GM19043 (cell line): ENCODE measurements around the gene RBM26.

ENCODE experiments used
- ATAC-seq: cut with Tn5 transposase; IDR thresholded peaks from one replicate; pipeline ENCODE4 v1.9.1; 2021; ENCODE audit warnings: low read depth; ENCODE audit not compliant: unreplicated experiment

The RBM26 gene

DNA sequence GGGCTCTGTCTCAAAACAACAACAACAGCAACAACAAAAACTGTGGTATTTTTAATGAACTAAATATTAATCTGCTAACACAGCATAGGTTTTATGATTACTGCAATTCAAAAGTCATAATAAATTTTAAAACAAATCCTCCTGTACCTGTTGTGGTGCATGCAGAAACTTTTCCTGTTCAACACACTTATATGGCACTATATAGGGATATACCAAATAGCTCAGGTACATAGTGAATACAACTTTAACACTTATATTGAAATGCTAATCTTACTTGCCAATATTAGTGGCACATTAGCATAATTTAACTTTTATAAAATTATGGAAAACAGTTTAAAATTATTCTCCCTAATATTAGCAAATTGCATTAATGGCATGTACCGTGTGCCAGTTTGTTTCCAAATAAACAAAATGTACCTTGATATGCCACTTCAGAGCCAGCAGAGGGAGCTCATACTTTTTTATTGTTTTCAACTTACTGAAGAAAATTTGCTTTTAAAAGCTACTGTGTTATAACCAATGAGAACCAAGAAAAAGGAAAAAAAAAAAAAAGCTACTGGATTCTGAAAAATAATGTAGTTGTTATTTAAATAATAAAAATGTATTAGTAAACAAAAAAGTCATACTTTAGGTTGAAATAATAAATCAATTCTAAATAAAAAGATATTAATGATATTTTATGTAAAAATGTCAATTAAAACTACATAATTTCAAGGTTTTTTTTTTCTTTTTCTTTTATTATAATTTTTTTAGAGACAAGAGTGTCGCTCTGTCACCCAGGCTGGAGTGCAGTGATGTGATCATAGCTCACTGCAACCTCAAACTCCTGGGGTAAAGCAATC lies 18.0 kb upstream of the RBM26 start:
- ATAC-seq, result peak; percentile 58

DNA sequence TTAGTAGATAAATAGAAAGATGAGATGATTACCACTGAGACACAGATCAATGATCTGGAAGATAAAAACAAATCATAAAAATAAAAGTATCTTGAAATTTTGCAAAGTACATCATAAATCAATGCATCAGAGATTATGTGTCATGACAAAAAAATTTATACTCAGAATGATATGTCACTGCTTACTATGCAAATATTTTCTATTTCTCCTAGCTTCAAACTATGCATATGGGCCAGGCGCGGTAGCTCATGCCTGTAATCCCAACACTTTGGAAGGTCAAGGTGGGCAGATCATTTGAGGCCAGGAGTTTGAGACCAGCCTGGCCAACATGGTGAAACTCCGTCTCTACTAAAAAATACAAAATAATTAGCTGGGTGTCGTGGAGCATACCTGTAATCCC lies 17.3 kb upstream of the RBM26 start:
- no peak for ATAC-seq

DNA sequence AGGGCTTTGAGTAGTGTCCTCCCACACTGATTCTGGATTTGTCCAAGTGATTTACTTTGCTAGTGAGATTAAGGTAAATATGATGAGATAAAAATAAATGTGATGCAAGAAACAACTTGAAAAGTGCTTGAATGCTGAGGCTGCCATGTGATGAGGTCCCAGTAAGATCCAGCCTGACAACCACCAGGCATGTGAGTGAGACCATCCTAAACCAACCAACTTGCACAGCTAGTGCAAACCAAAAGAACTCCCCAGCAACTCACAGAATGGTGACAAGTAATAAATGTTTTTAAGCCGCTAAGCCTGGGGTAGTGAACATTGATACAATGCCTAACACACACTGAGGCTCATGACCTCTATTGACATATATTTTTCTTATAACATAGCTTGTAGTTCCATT lies 13.3 kb upstream of the RBM26 start:
- ATAC-seq, result no peak

DNA sequence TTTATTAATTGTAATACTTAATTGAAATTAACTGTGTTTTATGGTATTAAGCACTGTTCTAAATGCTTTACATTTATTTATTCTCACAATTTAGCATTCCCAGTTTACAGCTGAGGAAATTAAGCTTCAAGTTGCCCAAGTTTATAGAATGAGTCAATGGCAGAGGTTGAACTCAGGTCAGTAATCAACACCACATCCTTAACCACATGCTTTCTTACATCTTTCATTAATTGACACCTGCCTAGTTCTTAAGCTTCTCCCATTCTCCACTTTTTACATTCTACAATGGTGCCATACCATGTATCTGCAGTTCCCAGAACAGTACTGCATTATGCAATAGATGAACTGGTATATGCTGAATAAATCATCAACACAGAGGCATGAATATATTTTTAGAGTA lies 11.7 kb upstream of the RBM26 start:
- no peak for ATAC-seq

DNA sequence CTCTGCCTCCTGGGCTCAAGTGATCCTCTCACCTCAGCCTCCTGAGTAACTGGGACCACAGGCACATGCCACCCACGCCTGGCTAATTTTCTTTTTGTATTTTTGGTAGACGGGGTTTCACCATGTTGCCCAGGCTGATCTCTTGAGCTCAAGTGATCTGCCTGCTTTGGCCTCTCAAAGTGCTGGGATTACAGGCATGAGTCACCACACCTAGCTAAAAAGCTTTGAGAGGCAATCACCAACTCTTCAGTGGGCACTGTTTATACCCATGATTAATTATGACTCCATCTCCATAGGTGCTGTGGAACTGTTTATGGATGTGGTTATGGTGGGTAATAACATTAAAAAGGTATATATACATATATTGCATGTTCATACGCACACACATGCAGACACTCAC lies 7.5 kb upstream of the RBM26 start:
- no peak for ATAC-seq

DNA sequence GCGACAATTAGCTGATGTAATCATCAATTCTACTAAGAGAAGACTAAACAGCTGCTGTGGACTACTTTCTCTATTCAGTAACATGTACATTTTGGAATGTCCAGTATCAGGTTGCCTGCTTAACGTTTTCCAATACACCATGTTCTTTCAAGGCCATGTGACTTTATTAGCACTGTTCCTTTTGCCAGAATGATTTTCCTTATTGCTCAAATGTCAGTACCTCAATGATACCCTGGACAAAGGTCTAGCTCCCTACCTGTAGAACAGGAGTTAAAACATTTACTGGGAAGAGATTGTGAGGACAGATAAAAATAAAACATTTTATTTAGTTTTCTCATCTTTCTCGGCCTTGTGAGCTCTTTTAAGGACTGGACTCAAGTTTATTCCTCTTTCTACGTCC lies 3.8 kb upstream of the RBM26 start:
- no peak for ATAC-seq

DNA sequence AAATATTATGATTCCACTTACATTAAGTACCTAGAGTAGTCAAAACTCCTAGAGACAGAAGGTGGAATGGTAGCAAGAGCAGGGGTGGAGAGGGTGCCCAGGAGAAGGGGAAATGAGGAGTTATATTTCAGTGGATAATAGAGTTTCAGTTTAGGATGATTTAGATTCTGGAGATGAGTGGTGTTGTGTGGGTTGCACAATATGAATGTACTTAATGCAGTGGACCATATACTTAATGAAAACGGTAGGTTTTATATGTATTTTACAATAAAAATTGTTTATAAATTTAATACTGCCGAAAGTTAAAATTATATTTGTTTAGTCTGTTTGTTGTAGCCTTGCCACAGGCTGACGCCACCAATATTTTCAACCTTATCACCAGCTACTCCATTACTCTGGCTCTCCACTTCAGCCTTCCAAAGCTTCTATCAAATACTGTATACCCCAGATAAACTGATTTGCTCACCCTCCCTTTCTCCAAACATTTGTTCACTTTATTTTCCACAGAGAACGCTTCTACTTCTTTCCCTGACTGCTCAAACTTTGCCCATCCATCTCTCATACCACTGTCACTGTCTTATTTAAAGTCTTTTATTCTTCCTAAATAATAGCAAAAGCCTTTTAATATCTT lies 1.4 kb upstream of the RBM26 start:
- ATAC-seq, result no peak

DNA sequence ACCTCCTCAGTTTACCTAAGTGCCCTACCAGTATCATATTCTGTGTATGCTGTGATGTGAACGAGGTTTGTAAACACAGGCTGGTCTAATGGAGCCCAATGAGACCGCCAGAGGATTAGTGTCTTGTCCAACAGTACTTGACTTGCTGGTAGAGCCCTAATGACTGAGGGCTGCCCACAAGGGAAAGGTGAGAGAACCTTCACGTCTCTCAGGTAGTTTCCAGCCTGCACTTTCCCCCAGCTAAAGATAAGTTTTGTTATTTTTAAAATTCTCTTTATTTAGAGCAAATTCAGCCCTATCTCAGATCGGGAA lies 498 bp upstream of the RBM26 start:
- ATAC-seq, result peak; percentile 31

DNA sequence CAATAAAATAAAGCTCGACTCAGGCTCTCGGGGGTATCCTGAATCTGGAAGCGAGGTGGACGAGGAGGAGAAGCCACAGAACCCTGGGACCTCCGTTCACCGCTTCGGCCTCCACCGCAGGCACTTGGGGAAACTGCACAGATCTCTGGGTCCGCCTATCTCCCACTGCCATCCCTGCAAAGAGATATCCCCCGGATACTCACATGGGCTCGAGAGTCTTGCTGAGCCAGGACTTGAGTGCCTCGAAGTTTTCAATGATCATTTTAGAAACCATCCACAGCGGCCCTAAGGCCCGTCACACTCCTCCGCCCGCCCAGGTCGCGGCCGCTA lies 589 bp downstream of the RBM26 start:
- peak; percentile 28 for ATAC-seq

DNA sequence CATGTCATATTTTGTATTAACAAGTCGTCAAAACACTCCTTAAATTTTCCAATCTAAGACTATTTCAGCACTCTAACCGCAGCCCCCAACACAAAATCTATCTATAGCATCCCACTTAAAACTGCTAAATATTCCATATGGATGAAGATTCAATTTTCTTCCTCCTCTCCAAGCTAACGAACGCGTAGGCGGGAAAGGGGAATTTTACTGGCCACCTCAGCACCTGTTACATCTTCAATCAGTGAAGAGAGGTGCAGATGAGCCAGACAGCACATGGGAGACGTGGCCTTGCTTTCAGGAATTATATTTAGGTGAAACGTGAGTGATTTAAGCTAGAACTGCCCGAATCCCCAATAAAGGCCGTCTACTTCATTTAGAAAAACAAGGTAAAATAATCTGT lies 1.1 kb downstream of the RBM26 start:
- no peak for ATAC-seq

DNA sequence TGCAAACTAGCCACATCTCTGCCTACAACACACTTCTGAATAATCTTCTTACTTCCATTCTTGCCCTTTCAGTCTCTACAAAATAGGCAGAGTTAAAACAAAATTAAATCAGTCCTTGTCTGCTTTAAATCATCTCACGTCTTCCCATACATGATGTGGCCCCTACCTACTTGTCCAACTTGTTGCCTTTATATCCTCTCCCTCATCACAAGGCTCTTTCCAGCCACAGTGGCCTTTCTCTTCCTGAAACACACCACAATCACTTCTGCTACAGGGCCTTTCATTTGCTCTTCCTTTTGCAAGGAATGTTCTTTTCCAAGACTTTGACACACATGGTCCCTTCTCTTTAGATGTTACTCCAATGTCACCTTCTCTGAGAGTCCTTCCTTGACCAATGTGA lies 1.7 kb downstream of the RBM26 start:
- no peak for ATAC-seq

DNA sequence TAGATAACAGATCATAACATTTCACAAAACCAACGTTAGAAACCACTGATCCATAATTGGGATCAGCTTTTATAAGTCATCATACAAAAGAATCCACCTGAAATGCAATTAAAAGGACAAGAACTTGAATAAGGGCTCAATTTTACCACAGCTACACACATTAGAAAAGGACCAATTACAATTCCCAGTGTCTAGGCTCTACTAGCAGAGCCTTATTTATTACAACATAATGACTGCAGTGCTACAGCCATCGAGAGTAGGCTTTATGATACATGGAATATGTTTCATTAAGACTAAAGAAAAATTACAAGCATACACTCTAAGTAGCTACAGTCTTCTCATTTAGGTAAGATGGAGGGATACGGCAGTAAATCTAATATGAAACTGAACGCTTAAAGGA lies 2.9 kb downstream of the RBM26 start:
- ATAC-seq, result no peak

DNA sequence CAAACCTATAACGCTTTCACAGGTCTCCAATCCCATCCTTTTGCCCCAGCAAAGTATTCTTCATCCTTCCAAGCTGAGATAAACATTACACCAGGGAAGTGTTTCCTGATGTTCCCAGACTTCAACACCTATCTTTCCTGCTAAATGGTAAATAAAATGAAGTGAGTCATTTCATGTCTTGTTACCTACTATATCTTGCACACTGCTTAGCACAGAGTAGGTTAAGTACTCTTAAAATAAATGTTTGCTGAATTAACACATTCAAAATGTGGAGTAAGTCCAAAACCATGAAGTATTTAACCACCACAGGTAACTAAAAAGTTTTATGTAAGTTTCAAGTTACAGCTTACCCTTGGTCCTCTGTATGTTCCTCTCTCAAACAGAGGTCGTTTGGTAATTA lies 3.4 kb downstream of the RBM26 start:
- ATAC-seq, result no peak

DNA sequence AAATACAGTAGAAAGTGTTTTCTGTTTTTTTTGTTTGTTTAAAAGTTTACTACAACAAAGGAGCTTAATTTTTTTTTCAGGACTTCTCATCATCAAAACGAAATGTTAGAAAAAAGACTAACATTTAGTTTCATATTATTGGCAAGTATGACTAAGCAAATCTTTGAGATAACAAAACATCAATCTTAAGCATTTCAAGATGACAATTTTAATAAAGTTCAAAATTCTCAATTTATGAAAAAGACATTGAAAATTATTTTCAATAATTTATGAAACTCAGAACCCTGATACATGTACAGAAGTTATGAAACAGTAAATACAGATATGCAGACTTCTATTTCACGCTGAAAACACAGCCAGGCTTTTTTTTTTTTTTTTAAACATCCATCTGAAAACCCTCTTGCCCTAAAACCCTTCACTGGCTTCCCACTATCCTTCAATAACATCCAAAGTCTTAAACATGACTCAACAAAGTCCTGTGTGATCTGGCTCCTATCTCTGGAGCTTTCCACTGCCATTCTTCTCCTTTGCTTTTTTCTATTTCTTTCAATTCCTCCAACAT lies 3.9 kb downstream of the RBM26 start:
- ATAC-seq, result no peak

DNA sequence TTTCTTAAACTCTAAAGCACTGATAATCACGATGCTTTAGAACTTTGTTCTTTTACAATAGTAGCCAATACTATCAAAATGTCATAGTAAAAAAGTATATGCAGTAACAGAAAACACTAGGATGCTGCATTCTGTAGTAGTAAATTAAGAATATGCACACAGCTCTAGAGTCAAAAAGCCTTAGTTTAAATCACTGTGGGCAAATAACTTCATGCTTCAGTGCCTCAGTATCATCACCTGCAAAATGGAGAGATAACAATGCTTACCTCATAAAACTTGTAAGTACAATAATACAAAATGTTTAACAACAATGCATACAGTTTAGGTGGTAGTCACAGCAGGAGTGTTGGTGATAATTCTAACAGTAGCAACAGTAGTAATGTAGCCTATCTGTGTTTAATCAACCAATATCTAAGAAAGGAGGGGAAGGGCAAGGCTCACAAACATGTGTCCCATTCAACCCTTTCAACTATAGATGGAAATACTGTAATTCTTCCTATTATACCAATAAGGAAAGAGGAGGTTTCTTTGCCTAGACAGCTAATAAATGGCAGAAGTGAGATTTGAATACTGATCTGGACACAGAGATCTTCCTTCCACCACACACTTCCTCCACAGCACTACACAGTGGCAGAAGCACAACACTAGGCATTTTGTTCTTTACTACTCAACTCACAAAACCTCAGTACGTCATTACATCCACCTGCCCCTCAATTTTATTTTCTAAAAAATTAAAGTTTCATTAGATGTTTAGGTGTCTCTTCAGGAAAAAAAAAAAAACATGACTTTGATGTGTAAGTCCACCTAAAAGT lies 4.6 kb downstream of the RBM26 start:
- peak; percentile 41 for ATAC-seq

DNA sequence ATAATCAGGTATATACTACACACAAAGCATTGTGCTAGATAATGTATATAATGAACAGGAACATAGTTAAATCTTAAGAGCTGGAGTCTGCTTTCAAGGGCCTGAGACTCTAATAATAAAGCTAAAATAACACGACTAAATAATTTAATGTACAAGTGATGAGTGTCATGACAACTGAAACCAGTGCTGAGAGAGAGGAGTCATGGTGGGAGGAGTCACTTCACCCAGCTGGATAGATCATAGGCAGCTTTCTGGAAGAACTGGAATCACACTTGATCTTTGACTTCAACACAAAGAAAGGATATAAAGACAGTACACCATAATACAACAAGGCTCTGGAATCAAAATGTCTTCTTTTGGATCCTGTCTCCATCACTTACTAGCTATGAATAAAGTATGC lies 7.1 kb downstream of the RBM26 start:
- ATAC-seq, result no peak

DNA sequence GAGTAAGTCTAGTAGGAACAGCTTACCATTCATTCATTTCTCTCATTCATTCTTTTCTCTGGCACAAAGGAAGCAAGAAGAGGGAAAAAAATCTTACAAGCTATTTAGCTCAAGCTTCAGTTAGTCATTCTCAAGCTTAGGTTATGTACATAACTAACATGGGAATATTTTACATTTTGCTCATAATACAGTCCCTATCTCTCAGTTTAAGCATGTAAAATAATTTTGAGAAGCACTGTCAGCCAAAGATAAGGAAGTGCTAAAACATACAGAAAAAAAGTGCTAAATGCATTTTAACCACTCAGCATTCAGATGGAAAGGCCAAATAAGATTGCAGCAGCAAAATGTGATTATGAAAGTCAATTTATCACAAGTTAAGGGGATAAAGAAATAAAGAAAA lies 7.9 kb downstream of the RBM26 start:
- no peak for ATAC-seq

DNA sequence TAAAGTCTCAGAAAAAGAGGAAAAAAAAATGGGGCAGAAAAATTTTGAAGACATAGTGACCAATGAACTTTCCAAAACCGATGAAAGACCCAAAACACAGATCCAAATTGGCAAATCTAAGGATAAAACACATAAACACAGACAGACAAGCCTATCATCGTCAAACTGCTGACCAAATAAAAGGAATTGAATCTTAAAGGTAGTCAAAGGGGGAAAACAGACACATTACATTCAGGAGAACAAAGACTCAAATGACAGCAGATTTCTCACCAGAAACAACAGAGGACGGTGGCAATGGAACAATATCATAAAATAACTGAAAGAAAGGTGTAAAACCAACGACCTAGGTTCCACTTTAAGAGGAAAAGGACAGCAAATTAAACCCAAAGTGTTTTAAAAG lies 10.2 kb downstream of the RBM26 start:
- no peak for ATAC-seq

DNA sequence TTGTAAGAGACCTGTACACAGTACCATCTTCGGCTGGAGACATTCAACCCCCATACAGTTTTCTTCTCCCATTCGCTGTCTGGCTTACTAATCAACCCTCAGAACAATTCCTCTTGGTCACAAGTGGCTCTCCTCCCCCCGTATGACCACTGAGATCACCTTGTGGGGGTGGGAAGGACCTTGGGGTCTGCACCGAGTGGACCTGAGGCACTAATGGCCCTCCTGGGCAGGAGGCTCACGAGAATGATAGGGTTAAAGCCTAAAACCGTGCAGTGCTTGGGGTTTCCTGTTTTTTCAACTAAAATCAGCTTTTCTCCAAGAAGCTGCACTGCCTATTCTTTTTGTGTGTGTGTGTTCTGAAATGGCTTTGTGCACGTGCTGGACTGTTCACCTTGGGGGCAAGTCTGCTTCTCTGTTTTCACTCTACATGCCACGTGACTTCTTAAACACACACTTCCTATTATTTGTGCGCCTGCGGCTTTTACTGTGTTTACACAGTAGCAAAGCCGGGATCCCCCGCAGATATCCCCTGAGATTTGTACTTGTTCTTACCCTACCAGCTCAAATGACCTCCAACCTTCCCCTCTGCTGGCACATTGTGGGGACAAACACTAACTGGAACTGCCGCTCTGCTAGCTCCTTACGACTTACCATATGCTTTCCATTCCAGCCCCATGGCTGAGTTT lies 12.3 kb downstream of the RBM26 start:
- ATAC-seq, result peak; percentile 76

DNA sequence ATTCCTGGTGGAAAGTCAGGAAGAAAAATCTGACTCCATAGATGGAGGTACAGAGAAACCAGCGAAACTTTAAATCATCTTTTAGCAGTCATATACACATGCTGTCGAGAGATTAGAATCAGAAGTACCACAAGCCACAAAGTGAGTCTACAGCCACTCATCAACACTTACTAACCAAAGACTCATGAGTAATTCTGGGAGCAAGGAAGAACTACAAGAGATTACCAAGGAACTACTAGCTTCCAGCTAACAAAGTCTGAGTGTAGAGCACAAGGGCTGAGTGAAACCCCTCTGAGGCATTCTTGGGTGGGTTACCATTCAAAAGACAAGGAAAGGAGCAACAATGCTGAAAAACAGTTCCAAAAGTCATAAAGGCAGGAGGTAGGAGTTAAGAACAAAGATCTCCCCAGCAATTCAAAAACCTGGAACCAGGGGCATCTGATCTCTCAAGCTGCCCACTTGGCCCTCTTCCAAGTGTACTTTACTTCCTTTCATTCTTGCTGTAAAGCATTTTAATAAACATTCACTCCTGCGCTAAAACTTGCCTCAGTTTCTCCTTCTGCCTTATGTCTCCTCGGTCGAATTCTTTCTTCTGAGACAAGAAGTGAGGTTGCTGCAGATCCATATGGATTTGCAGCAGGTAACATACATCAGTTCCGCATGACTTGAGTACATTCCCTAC lies 13.0 kb downstream of the RBM26 start:
- ATAC-seq, result no peak
